Spinal cord (tissue), 10 donors: ENCODE measurements around the gene NEU2. TPM values are rescaled to one million over a fixed set of nuclear protein-coding genes. Genes with fewer than 3 reads are reported as not detected.
"Not testable (repeated sequence)": the region's sequence is repeated elsewhere in the genome, so short reads cannot be mapped to it uniquely, and the experiment has no call there.

Experiments
- DNase-seq, 6 donors: peaks; one replicate each; pipeline versions ENCODE4 v3.0.0 to v3.0.0-alpha.2; 2013 to 2015; ENCODE audit warnings: low spot score in 6 of 6, low read depth in 4 of 6
- H3K27ac ChIP-seq: one replicate; pipeline ENCODE4 v1.5.1; 2013; ENCODE audit warnings: low read depth, low read length, control low read depth
- H3K27me3 ChIP-seq: one replicate; pipeline ENCODE4 v1.6.1; 2013; ENCODE audit warnings: low read length; ENCODE audit not compliant: control insufficient read depth, insufficient read depth
- H3K36me3 ChIP-seq: one replicate; pipeline ENCODE4 v1.6.1; 2013; ENCODE audit warnings: low read length; ENCODE audit not compliant: control insufficient read depth, insufficient read depth
- H3K4me1 ChIP-seq: one replicate; pipeline ENCODE4 v1.6.1; 2013; ENCODE audit warnings: low read length; ENCODE audit not compliant: control insufficient read depth, insufficient read depth
- H3K4me3 ChIP-seq: one replicate; pipeline ENCODE4 v1.5.1; 2013; ENCODE audit warnings: low read depth, low read length, control low read depth
- H3K9me3 ChIP-seq: one replicate; pipeline ENCODE4 v1.6.1; 2013; ENCODE audit warnings: low read length; ENCODE audit not compliant: control insufficient read depth, insufficient read depth
- whole genome bisulfite sequencing: methylation state at CpG from one replicate; pipeline ENCODE4 v1.1.5; 2013; ENCODE audit warnings: missing lambda C conversion rate; ENCODE audit not compliant: insufficient coverage; 5-methylcytosine and 5-hydroxymethylcytosine counted together
- polyA plus RNA-seq, 2 donors: library from polyadenylated mRNA; unstranded; fragments of 120-200 nt; gene quantifications; one replicate each; pipeline ENCODE4 v1.2.1, GENCODE V29; 2013; ENCODE audit not compliant: insufficient read length in 2 of 2
- total RNA-seq, 2 donors: library from RNA; depleted of rRNA in 1 of 2; stranded (reverse); fragments of 120-200 nt in 1 of 2; fragments of >200 nt in 1 of 2; gene quantifications; one replicate each; pipeline versions ENCODE4 v1.2.3 to v1.2.4, GENCODE V29; 2013 to 2014
- donor health status: healthy.

The NEU2 gene
- total and polyA plus RNA-seq, 4 donors, result not detected

DNA sequence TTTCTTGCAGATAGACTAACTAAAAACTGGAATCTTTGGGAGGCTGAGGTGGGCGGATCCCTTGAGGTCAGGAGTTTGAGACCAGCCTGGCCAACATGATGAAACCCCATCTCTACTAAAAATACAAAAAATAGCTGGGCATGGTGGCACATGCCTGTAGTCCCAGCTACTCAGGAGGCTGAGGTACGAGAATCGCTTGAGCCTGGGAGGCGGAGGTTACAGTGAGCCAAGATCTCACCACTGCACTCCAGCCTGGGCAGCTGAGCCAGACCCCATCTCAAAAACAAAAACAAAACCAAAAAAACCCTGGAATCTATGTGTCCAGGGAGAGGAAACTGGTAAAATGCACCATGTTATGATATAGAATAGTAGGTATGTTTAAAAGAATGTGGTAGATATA, 20.0 kb downstream of the NEU2 start:
- H3K9me3 ChIP-seq, H3K4me3 ChIP-seq, H3K27ac ChIP-seq, DNase-seq, H3K36me3 ChIP-seq, H3K27me3 ChIP-seq: not testable (repeated sequence)
- H3K4me1 ChIP-seq, result peaks cover 13% of the 10 kb centered on the region
- 93% methylated on average over 3 of the region's 4 CpGs for WGBS

DNA sequence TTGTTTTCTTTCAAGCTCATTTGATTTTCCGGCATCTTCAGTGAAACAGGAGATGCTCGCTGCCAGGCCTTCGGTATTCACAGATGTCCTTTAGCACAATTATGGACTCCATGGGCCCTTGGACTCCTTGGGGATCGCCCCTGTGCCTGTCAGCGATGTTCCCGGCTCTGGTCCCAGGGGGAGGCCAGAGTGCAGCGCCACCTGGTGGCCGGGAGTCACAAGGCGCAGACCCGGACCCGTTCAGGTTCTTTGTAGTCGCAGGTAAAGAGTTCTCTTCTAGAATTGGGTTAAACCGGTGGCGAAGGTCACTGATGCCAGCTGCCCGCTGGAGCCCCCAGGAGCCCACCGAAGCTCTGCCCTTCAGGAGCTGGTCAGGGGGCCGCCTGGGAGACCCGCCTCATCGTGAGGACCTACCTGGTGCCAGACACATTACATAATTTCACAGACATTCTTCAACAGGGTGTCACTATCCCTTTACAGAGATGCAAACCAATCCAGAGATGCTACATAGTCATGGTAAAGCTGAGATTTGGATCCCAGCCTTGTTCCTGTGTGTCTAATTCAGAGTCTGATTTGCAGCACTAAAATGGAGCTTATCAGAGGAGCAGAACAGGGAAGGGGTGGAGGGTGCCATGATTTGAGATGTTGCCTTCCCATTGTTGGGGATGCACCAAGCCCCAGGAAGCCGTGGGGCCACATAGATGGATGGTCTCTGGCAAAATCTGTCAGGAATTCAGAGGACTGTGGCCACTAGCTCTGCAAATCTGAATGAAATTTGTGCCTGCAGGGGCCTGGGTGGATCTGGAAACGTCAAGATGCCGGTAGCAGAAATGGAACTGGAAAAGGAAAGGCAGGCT, 21.7 kb downstream of the NEU2 start:
- Histone ChIP-seq H3K4me1 (peaks cover 19% of the 10 kb centered on the region), H3K36me3 (no peaks in the 10 kb centered on the region), H3K27me3 (peaks cover 2% of the 10 kb centered on the region), H3K9me3 (no peaks in the 10 kb centered on the region), H3K4me3 (no peak overlapping the region), H3K27ac (no peak overlapping the region)
- peak in 2 of 6 donors; percentile 31 to 35 for DNase-seq
- 23% methylated on average over 19 of the region's 22 CpGs for WGBS

DNA sequence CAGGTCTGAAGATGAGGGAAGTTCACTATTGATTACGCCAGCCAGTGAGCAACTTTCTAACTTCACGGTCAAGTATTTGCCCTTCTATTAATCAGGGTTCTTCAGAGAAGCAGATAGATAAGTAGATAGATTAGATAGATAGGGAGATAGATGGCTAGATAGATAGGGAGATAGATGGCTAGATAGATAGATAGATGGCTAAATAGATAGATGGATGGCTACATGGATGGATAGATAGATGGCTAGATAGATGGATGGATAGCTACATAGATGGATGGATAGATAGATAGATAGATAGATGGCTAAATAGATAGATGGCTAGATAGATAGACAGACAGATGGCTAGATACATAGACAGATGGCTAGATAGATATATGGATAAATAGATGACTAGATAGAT, 22.9 kb downstream of the NEU2 start:
- no peaks in the 10 kb centered on the region for H3K9me3 ChIP-seq
- H3K27me3 ChIP-seq, result peaks cover 2% of the 10 kb centered on the region
- H3K27ac ChIP-seq, result no peak overlapping the region
- H3K4me1 ChIP-seq, result peaks cover 29% of the 10 kb centered on the region
- 100% methylated on average over 2 of the region's 2 CpGs for WGBS
- no peaks in the 10 kb centered on the region for H3K36me3 ChIP-seq
- no peak for DNase-seq
- no peak overlapping the region for H3K4me3 ChIP-seq

DNA sequence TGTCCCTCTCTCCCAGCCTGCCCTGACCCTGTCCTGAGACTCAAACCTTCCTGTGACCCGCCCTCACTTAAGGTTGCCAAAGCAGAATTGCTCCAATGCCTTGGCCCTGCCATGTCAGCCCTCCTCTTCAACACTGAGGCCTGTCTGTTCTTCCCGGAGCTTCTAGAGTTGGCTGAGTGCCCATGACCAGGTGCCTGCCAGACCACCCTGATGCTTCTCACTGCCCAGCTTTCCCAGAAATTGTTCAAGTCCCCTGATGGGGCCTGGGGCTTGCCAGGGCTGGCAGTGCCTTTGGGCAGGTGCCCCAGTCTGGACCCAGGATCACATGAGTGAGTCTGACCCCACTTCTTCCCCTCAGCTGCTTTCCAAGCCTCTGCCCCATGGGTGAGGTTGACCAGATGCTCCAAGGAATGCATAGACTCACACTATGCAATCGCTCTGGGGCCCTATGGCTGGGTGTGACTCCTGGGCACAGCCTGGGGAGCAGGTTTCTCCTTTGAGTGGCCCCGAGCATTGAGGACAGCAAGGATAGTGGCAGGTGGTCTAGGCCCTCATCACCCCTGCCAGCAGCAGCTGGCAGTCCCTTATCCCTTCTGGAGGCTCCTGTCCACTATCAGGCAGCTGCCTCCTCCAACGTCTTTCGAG, 24.6 kb downstream of the NEU2 start:
- WGBS, result 76% methylated on average over 6 of the region's 6 CpGs
- H3K27me3 ChIP-seq, result peaks cover 2% of the 10 kb centered on the region

DNA sequence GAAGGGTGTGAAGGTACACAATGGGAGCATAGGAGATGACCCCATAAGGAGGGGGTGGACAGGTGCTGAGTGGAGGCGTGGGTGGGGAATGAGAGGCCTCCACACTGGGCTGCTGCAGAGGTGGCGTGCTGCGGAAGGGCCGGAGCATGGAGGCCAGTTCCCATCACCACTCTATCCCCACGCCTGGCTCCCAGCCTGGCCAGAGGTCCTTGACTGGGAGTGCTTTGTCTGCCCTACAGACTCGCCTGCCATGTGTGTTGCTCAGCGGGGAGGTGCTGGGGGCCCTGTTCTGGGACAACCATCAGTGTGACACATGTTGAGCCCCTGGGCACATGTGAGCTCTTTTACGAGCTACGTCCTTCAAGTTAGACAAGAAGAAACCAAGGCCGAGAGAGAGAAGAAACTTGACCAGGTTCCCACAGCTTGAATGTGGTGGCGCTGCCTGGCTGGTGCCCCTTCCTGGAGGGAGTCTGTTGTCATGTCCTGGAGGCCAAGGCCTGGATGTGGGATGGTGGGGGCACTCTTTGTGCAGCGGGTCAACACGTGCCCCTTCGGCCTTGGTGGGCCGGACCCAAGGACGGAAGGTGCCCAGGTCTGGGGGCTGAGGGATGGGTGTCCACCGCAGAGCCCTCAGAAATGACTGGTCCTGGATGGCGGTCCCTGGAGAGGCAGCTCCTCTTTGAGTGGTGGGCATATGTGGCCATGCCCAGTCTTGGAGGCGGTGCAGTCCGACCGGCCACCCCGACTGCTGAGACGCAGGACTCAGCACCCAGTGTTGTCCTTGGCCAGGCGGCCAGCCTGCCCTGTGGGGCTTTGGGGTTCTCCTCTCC, 26.5 kb downstream of the NEU2 start:
- no peak overlapping the region for H3K4me3 ChIP-seq
- no peak for DNase-seq
- 90% methylated on average over 24 of the region's 24 CpGs for WGBS
- no peaks in the 10 kb centered on the region for H3K36me3 ChIP-seq
- H3K4me1 ChIP-seq, result peaks cover 44% of the 10 kb centered on the region
- H3K27ac ChIP-seq, result no peak overlapping the region
- H3K27me3 ChIP-seq, result peaks cover 2% of the 10 kb centered on the region
- no peaks in the 10 kb centered on the region for H3K9me3 ChIP-seq

More for the DNA sequence above, 24.6 kb downstream of the NEU2 start:
- DNase-seq, result no peak
- H3K27ac ChIP-seq, result no peak overlapping the region
- H3K4me1 ChIP-seq, result peaks cover 35% of the 10 kb centered on the region
- no peaks in the 10 kb centered on the region for H3K36me3 ChIP-seq
- H3K4me3 ChIP-seq, result no peak overlapping the region
- H3K9me3 ChIP-seq, result no peaks in the 10 kb centered on the region

DNA sequence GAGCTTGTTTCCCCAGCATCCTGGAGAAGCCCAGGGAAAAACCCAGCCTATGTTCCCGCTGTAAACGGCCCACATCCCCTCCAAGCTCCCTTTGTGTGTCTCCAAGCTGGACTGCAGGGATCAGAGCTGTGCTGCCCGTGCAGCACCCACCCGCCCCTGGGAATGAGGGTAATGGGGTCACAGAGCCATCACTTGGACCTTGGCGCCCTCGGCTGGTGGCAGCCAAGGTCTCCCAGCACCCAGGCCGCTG, 27.0 kb downstream of the NEU2 start:
- H3K4me1 ChIP-seq, result peaks cover 41% of the 10 kb centered on the region
- DNase-seq, result no peak
- peaks cover 2% of the 10 kb centered on the region for H3K27me3 ChIP-seq
- H3K27ac ChIP-seq, result peak overlapping the region; percentile 71
- no peaks in the 10 kb centered on the region for H3K36me3 ChIP-seq
- 63% methylated on average over 7 of the region's 7 CpGs for WGBS
- H3K9me3 ChIP-seq, result no peaks in the 10 kb centered on the region
- H3K4me3 ChIP-seq, result no peak overlapping the region

DNA sequence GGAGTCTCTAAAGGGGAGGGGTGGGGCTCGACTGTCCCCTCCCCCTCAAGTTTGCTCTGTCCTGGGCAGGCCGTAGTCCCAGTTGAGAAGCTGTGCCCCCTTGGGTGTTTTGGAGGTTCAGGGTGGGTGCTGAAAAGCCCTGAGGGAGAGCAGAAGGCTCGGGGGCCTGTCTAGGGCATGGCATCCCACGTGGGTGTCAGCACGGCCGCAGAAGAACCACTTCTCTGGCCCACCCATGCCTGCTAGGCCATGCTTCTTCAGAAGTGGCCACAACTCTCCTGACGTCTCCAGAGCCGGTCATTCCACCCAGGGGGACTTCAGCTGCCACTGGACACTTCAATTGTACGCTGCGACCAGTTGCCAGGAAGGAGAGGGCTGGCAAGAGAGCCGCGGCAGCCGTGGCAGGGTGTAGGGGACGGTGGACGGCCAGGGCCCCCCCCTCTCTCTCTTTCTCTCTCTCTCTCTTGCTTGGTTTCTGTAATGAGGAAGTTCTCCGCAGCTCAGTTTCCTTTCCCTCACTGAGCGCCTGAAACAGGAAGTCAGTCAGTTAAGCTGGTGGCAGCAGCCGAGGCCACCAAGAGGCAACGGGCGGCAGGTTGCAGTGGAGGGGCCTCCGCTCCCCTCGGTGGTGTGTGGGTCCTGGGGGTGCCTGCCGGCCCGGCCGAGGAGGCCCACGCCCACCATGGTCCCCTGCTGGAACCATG, 27.5 kb downstream of the NEU2 start, which contains the start of gene INPP5D:
Gene INPP5D (plus strand): TSS at position 546 of the 704 bp plus-strand sequence. CDS start 137 bp downstream, at position 683.
- 64% methylated on average over 18 of the region's 26 CpGs for WGBS
- H3K4me1 ChIP-seq, result peaks cover 38% of the 10 kb centered on the region
- peak within 1 kb of the TSS; percentile 20 for H3K4me3 ChIP-seq
- peak within 1 kb of the TSS; percentile 71 for H3K27ac ChIP-seq
- H3K36me3 ChIP-seq, result no peaks in the 10 kb centered on the region
- no peak for DNase-seq
- H3K27me3 ChIP-seq, result peaks cover 2% of the 10 kb centered on the region
- no peaks in the 10 kb centered on the region for H3K9me3 ChIP-seq

DNA sequence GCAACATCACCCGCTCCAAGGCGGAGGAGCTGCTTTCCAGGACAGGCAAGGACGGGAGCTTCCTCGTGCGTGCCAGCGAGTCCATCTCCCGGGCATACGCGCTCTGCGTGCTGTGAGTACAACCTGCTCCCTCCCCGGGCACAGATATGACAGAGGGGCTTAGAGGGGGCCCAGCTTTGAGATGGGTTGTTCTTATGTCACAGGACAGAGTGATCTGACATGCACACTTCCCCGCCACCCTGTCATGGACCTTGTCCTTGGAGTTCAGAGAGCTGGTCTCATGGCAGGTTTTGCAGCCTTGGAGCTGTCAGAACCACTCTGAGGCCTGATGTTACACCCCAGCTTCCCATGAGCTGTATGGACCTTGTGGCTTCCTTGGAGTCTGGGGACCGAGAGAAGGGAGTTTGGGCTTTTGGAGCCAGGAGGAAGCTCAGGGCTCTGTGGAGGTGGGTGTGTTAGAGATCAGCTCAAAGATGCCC, 28.1 kb downstream of the NEU2 start:
- Histone ChIP-seq H3K4me1 (peaks cover 38% of the 10 kb centered on the region), H3K27ac (peak overlapping the region; percentile 71), H3K27me3 (no peaks in the 10 kb centered on the region), H3K36me3 (no peaks in the 10 kb centered on the region), H3K9me3 (no peaks in the 10 kb centered on the region), H3K4me3 (peak overlapping the region; percentile 20)
- 84% methylated on average over 13 of the region's 13 CpGs for WGBS
- no peak for DNase-seq

DNA sequence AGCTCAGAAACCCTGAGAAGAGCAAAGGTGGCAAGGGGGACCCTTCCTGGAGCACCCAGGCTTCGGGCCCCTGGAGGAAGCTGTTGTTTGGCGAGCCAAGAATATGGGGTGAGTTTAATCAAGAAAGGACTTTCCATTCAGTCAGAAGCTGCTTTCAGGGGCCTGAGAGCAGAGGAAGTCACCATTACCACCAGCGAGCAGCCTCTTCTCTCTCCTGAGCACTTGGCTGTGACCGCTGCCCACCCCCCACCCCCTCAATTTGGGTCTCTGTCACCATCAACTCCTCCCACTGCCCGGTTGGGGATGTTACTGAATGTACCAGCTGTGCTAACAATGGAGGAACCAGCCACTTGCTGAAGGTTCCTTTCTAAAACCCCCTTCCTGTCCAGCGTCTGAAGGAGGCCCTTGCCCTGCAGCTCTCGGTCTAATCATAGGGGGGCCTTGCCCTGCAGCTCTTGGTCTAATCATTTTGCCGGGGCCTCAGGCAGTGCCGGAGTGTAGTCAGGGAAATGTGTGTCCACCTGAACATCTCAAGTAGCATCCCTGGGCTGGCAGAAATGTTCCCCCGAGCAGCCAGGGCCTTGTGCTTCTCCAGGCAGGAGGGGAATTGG, 28.6 kb downstream of the NEU2 start:
- DNase-seq, result no peak
- Histone ChIP-seq H3K36me3 (no peaks in the 10 kb centered on the region), H3K27ac (peak overlapping the region; percentile 71), H3K4me1 (peaks cover 38% of the 10 kb centered on the region), H3K9me3 (no peaks in the 10 kb centered on the region), H3K27me3 (no peaks in the 10 kb centered on the region), H3K4me3 (peak overlapping the region; percentile 20)
- WGBS, result 62% methylated on average over 5 of the region's 10 CpGs
